ENCODE results near the gene OPCML. TPM values are rescaled to one million over a fixed set of nuclear protein-coding genes. Genes with fewer than 3 reads are reported as not detected.

Gene OPCML
- total and polyA plus RNA-seq, 2 donors from 2014 or later = 0.77 to 1.1 TPM

DNA sequence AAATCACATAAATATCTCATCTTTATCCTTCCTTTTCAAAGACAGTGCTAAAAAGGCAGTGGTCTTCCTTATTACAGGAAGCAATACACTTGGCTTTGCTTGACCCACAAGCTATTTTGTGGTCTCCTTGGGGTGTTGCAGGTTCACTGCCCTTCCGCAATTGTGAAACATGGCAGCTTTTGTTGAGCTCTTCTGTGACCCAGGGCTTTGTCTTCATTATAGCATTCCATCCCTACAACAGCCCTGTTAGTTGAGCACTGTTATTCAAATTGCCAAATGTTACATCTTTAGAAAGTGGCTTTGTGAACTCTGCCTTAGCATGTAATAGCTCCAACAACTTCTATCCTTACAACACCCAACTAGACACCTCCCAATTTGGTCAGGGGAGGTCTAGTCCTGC, 107.1 kb downstream of the OPCML start:
- no peak overlapping the region for H3K27ac ChIP-seq (ENCODE audit: low read depth in 2 of 2, low read length in 2 of 2)
- no peaks in the 10 kb centered on the region for H3K4me1 ChIP-seq (ENCODE audit: control insufficient read depth in 2 of 3, insufficient read depth in 2 of 3, low read depth in 1 of 3, low read length in 3 of 3)
- no peak for DNase-seq
- no peaks in the 10 kb centered on the region for H3K27me3 ChIP-seq (ENCODE audit: control insufficient read depth, insufficient read depth, low read length)
- H3K9me3 ChIP-seq (ENCODE audit: control insufficient read depth in 2 of 3, insufficient read depth in 1 of 3, low read length in 3 of 3) = no peaks in the 10 kb centered on the region
- TF ChIP-seq CTCF (IDR thresholded peaks at IDR 0.05; ENCODE audit: borderline replicate concordance, extremely low read depth, insufficient read depth) = no peak
- H3K4me3 ChIP-seq (ENCODE audit: low read length in 3 of 3) = no peak overlapping the region
- intact Hi-C loops (cut with DNase I) = no loop called here
- no peak overlapping the region for H3K9ac ChIP-seq (ENCODE audit: low read length in 3 of 3)
- no peaks in the 10 kb centered on the region for H3K36me3 ChIP-seq (ENCODE audit: control insufficient read depth in 2 of 3, insufficient read depth in 3 of 3, low read length in 3 of 3)
- no peak for FAIRE-seq

DNA sequence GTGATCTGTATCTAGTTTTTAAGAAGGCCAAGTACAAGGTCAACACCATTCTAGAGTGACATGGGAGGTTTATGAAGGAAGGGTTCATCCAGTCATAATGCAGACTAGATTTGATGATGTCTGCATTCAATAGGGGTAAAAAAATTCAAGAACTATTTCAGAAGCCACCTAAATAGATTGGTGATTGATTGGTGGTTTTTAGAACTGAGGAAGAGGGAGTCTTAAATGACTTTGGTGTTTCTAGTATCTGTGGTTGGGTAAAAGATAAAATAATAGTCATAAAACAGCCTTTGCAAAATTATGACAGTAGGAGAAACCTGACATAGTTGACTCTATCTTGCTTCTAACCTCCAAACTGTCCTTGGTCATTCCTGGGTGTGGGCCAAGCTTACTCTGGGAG, 114.1 kb downstream of the OPCML start:
- no peak for DNase-seq
- Histone ChIP-seq H3K9ac (ENCODE audit: low read length in 3 of 3) (no peak overlapping the region), H3K4me1 (ENCODE audit: control insufficient read depth in 2 of 3, insufficient read depth in 2 of 3, low read depth in 1 of 3, low read length in 3 of 3) (no peaks in the 10 kb centered on the region), H3K36me3 (ENCODE audit: control insufficient read depth in 2 of 3, insufficient read depth in 3 of 3, low read length in 3 of 3) (no peaks in the 10 kb centered on the region), H3K4me3 (ENCODE audit: low read length in 3 of 3) (no peak overlapping the region), H3K27ac (ENCODE audit: low read depth in 2 of 2, low read length in 2 of 2) (no peak overlapping the region), H3K9me3 (ENCODE audit: control insufficient read depth in 2 of 3, insufficient read depth in 1 of 3, low read length in 3 of 3) (peaks cover 0 to 4% (median 0%) of the 10 kb centered on the region in 3 donors), H3K27me3 (ENCODE audit: control insufficient read depth, insufficient read depth, low read length) (no peaks in the 10 kb centered on the region)
- intact Hi-C loops (cut with DNase I) = no loop called here
- FAIRE-seq = no peak
- TF ChIP-seq CTCF (IDR thresholded peaks at IDR 0.05; ENCODE audit: borderline replicate concordance, extremely low read depth, insufficient read depth) = no peak

DNA sequence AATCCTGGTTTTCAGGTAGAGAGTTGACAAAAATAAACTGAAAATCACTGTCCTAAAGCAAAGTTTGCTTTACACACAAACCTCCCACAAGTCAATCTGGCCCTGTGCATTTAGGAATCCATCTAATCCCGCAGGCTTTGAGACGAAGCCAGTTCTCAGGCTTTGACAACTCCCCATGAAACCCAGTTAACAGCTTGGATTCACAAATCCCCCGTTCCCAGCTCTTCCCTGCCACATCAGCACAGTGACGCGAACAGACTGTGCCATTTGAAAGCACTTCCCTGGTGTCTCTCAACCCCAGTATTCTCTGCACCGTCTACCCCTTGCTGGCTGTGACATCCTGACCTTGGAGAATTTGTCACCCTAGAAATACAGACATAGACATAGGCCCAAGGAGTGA, 117.8 kb downstream of the OPCML start:
- no peak for TF ChIP-seq CTCF (IDR thresholded peaks at IDR 0.05; ENCODE audit: borderline replicate concordance, extremely low read depth, insufficient read depth)
- Histone ChIP-seq H3K27me3 (ENCODE audit: control insufficient read depth, insufficient read depth, low read length) (no peaks in the 10 kb centered on the region), H3K4me1 (ENCODE audit: control insufficient read depth in 2 of 3, insufficient read depth in 2 of 3, low read depth in 1 of 3, low read length in 3 of 3) (no peaks in the 10 kb centered on the region), H3K36me3 (ENCODE audit: control insufficient read depth in 2 of 3, insufficient read depth in 3 of 3, low read length in 3 of 3) (no peaks in the 10 kb centered on the region), H3K27ac (ENCODE audit: low read depth in 2 of 2, low read length in 2 of 2) (no peak overlapping the region), H3K9me3 (ENCODE audit: control insufficient read depth in 2 of 3, insufficient read depth in 1 of 3, low read length in 3 of 3) (peaks cover 0 to 4% (median 0%) of the 10 kb centered on the region in 3 donors), H3K4me3 (ENCODE audit: low read length in 3 of 3) (no peak overlapping the region), H3K9ac (ENCODE audit: low read length in 3 of 3) (no peak overlapping the region)
- FAIRE-seq = no peak
- intact Hi-C loops (cut with DNase I) = no loop called here
- no peak for DNase-seq

DNA sequence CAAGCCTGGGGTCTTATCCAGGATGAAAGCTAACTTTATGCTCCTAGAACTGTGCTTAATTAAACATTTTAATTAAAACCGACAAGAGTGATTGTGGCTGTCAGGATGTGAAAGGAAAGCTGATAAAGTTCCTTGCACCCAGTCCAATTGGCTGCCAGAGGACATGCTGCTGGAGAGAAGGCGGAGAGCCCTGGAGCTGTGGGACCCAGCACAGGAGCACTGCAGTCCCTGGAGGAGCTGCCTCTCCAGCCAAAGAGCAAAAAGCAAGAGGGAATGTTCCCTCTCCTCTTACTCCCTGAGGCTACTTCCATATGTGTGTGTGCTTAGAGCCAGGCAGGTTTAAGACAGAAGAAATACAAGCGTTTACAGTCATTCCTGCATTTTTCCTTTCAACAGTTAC, 118.6 kb downstream of the OPCML start:
- Histone ChIP-seq H3K27me3 (ENCODE audit: control insufficient read depth, insufficient read depth, low read length) (no peaks in the 10 kb centered on the region), H3K27ac (ENCODE audit: low read depth in 2 of 2, low read length in 2 of 2) (no peak overlapping the region), H3K36me3 (ENCODE audit: control insufficient read depth in 2 of 3, insufficient read depth in 3 of 3, low read length in 3 of 3) (no peaks in the 10 kb centered on the region), H3K9me3 (ENCODE audit: control insufficient read depth in 2 of 3, insufficient read depth in 1 of 3, low read length in 3 of 3) (peaks cover 0 to under 1% (median 0%) of the 10 kb centered on the region in 3 donors), H3K9ac (ENCODE audit: low read length in 3 of 3) (no peak overlapping the region), H3K4me1 (ENCODE audit: control insufficient read depth in 2 of 3, insufficient read depth in 2 of 3, low read depth in 1 of 3, low read length in 3 of 3) (no peaks in the 10 kb centered on the region), H3K4me3 (ENCODE audit: low read length in 3 of 3) (no peak overlapping the region)
- no peak for TF ChIP-seq CTCF (IDR thresholded peaks at IDR 0.05; ENCODE audit: borderline replicate concordance, extremely low read depth, insufficient read depth)
- DNase-seq (no peak), FAIRE-seq (no peak)
- intact Hi-C loops (cut with DNase I) = no loop called here

Data from kidney (tissue), 14 donors.